Lower leg skin (tissue), 4 donors: ENCODE data around the gene VIPR1. TPM values are rescaled to one million over a fixed set of nuclear protein-coding genes. Genes with fewer than 3 reads are reported as not detected.
"Not testable (repeated sequence)": the region's sequence is repeated elsewhere in the genome, so short reads cannot be mapped to it uniquely, and the experiment has no call there.

Experiments used
- DNase-seq, 2 donors: peaks; one replicate each; pipeline ENCODE4 v3.0.0-alpha.2; 2019; ENCODE audit warnings: low spot score in 2 of 2
- H3K4me3 ChIP-seq: fragments of 200-600 bp; sonication (generic); 2 replicates; pipeline ENCODE4 v1.5.1; 2017; ENCODE audit warnings: mild to moderate bottlenecking, low read depth; ENCODE audit not compliant: poor library complexity, severe bottlenecking
- POLR2A ChIP-seq, 2 donors: fragments of 450-650 bp; IDR thresholded peaks; one replicate each; pipeline ENCODE4 v1.6.1; 2016 to 2017; ENCODE audit warnings: antibody characterized with exemption in 2 of 2, mild to moderate bottlenecking in 1 of 2, moderate library complexity in 1 of 2
- WGBS, 2 donors: methylation state at CpG; one replicate each; pipeline ENCODE4 v1.1.5; 2018; 5-methylcytosine and 5-hydroxymethylcytosine counted together
- intact Hi-C: fragments of 100-400 bp; cut with DNase I; formaldehyde crosslinking; loops from one replicate; pipeline ENCODE4 v1.15.0; 2023; ENCODE audit warnings: low total_unique reads
- total RNA-seq, 4 donors: library from RNA; depleted of rRNA; stranded (reverse); fragments of >200 nt; gene quantifications; one replicate each; pipeline ENCODE4 v1.1.0, GENCODE V29; 2016
- TF ChIP-seq, protein P1 (sequence below), 3 donors: fragments of 450-650 bp; IDR thresholded peaks; one replicate each; pipeline ENCODE4 v1.5.1; 2016; ENCODE audit warnings: antibody characterized with exemption in 3 of 3, mild to moderate bottlenecking in 3 of 3, moderate library complexity in 2 of 3

Gene VIPR1
- total RNA-seq, 4 donors from 2014 or later = 69.9 to 110 (median 70.8) TPM

DNA sequence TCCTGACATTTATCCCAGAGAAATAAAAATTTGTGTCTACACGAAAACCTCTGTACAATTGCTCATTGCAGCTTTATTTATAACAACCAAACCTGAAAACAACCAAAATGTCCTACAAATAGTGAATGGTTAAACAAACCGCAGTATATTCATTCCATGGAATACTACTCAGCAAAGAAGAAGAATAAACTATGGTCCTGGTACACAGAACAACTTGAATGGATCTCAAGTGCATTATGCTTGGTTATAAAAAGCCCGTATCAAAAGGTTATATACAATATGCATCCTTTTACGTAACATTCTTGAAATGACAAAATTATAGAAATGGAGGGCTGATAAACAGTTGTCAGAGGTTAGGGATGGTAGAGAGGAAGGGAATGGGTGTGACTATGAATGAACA, 75.6 kb downstream of the VIPR1 start:
- DNase-seq = no peak
- intact Hi-C loops = no loop called here
- 97 to 98% methylated on average over 4 of the region's 4 CpGs for WGBS, 2 donors
- H3K4me3 ChIP-seq = no peak overlapping the region
- TF ChIP-seq, protein P1, sequence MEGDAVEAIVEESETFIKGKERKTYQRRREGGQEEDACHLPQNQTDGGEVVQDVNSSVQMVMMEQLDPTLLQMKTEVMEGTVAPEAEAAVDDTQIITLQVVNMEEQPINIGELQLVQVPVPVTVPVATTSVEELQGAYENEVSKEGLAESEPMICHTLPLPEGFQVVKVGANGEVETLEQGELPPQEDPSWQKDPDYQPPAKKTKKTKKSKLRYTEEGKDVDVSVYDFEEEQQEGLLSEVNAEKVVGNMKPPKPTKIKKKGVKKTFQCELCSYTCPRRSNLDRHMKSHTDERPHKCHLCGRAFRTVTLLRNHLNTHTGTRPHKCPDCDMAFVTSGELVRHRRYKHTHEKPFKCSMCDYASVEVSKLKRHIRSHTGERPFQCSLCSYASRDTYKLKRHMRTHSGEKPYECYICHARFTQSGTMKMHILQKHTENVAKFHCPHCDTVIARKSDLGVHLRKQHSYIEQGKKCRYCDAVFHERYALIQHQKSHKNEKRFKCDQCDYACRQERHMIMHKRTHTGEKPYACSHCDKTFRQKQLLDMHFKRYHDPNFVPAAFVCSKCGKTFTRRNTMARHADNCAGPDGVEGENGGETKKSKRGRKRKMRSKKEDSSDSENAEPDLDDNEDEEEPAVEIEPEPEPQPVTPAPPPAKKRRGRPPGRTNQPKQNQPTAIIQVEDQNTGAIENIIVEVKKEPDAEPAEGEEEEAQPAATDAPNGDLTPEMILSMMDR (IDR thresholded peaks at IDR 0.05) = no peak
- no peak for TF ChIP-seq POLR2A (IDR thresholded peaks at IDR 0.05)

- 93 to 100% methylated on average over 4 of the region's 4 CpGs for WGBS, 2 donors
- H3K4me3 ChIP-seq, DNase-seq, intact Hi-C loops: not testable (repeated sequence)
These were observed 76.9 kb downstream of the VIPR1 start for GRCh38 chr3:42579346-42579745.

DNA sequence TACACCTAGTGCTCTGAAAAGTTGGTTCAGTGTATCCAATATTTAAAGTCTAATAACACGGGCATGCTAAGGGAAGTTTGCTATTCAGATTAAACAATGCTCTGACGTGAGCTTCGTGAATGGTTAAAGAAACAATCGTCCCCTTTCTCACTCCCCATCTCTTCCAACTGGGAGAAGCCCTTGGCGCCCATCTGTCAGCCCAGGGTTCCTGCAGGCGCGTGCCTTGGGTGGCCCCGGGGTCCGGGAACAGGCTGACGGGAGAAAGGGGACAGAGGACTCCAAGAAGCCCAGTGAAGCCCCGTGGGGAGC, 78.9 kb downstream of the VIPR1 start:
- WGBS, 2 donors = 0% methylated on average over 11 of the region's 11 CpGs
- TF ChIP-seq, protein P1 (IDR thresholded peaks at IDR 0.05) = no peak
- TF ChIP-seq POLR2A (IDR thresholded peaks at IDR 0.05) = no peak
- intact Hi-C loops = no loop called here
- DNase-seq = no peak
- peak overlapping the region; percentile 67 for H3K4me3 ChIP-seq

DNA sequence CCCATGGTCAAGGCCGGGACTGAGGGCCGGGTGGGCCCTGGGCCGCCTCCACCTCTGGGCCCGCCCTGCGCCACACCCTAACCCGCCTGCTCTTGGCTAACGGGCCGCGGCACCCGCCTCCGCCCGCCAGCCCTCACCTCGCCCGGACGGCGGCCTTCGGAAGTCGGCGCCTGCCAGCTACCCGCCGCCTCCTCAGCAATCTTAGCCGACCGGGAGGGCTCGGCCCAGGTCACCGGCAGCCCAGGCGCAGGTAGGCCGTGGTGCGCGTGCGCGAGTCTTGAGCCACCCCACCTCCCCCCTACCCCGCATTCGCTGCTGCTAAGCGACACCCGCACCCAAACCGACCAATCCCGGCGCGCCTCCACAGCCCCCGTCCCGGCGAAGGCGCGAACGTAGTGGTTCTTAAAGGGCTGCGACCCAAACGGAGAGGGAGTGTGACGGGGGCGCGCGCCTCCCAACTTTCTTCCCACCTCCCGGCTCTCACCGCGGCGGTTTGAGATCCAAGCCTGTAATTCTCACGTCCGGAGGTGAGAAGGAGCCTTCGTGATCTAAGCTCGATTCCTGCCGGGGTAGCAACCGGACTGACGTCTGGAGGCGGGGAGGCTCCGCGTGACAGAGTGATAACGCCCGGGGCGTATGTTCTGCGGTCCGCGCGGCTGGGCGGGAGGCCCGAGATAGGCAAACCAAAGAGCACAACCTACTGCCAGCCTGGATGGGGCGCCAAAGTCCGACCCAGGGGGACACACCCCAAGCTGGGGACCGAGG, 79.4 kb downstream of the VIPR1 start, which contains the start of gene SEC22C:
TSS of gene SEC22C (minus strand) at position 259 of the 765 bp plus-strand sequence. CDS start 12,921 bp downstream, outside the sequence.
- intact Hi-C loops = no loop called here
- DNase-seq = peak; percentile 93 to 99
- peak in 1 of 2 donors; percentile 18 for TF ChIP-seq POLR2A (IDR thresholded peaks at IDR 0.05)
- TF ChIP-seq, protein P1 (IDR thresholded peaks at IDR 0.05) = no peak
- 0% methylated on average over 56 to 63 of the region's 77 CpGs for WGBS, 2 donors
- H3K4me3 ChIP-seq = peak within 1 kb of the TSS; percentile 67

DNA sequence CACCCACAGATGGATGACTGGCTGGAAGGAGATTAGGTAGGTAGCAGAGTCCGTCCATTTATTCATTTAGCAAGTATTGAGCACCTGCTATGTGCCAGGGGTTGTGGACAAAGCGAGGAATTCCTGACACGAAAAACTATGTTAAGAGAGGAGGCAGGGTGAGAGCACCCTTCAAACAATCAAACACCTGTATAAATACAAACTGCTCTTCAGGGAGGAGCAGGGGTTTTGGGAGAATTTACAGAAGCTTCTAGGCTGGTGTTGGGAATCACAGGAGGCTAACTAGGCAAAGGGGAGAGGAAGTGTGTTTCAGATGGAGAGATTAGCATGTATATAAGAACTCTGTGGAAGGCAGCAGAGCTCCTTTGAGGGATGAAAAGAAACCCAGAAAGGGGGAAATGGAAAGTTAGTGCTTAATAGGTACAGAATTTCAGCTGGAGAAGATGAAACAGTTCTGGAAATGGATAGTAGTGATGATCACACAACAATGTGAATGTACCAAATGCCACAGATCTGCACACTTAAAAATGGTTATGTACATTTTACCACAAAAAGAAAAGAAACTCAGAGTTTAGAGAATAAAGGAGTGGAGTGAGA, 80.1 kb downstream of the VIPR1 start:
- no peak for DNase-seq
- WGBS, 2 donors = 0 to 7% methylated on average over 3 of the region's 3 CpGs
- intact Hi-C loops = no loop called here
- no peak for TF ChIP-seq POLR2A (IDR thresholded peaks at IDR 0.05)
- TF ChIP-seq, protein P1 (IDR thresholded peaks at IDR 0.05) = no peak
- peak overlapping the region; percentile 67 for H3K4me3 ChIP-seq

Other genes with a start within 250 kb of the VIPR1 start
- under 1 TPM in 1 of 4 donors, not detected in 3; 0.91 TPM for gene CCK, start 236.5 kb upstream of the VIPR1 start, total RNA-seq
- gene LYZL4, start 92.0 kb upstream of the VIPR1 start, total RNA-seq = not detected
- 10 to 100 TPM; 20.5 to 35.6 (median 30.8) TPM for gene SEC22C, start 79.3 kb downstream of the VIPR1 start, total RNA-seq
- 10 to 100 TPM; 12.6 to 23.5 (median 17.6) TPM for gene SS18L2, start 88.2 kb downstream of the VIPR1 start, total RNA-seq
- 10 to 100 TPM; 33.8 to 82.3 (median 49.6) TPM for gene NKTR, start 98.0 kb downstream of the VIPR1 start, total RNA-seq
- 10 to 100 TPM; 14.4 to 25.8 (median 21.2) TPM for gene ZBTB47, start 151.1 kb downstream of the VIPR1 start, total RNA-seq
- not detected for gene KLHL40, start 182.9 kb downstream of the VIPR1 start, total RNA-seq
- 1 to 10 TPM in 2 of 4 donors, under 1 TPM in 1, not detected in 1; 0.34 to 6.1 (median 1.5) TPM for gene HHATL, start 200.2 kb downstream of the VIPR1 start, total RNA-seq